NCI-H1436 (cell line): ENCODE measurements around the gene MOGAT2.
A peak's percentile ranks its signal among the peaks of the same experiment; 100 is the strongest.
"Not testable (repeated sequence)": the region's sequence is repeated elsewhere in the genome, so short reads cannot be mapped to it uniquely, and the experiment has no call there.

ENCODE experiments used
- DNase-seq: peaks from one replicate; lab custom pipeline; 2025; lab: John Stamatoyannopoulos, UW

MOGAT2 gene

GRCh38 chr11:75719340-75720239 is 2.0 kb downstream of the MOGAT2 start:
- no peak for DNase-seq

- no peak for DNase-seq
Measured at GRCh38 chr11:75720639-75721038, 3.0 kb downstream of the MOGAT2 start.

- DNase-seq, result no peak
Measured at GRCh38 chr11:75721852-75722668, 4.4 kb downstream of the MOGAT2 start.

GRCh38 chr11:75722669-75723042 is 5.0 kb downstream of the MOGAT2 start:
- DNase-seq, result no peak

DNA sequence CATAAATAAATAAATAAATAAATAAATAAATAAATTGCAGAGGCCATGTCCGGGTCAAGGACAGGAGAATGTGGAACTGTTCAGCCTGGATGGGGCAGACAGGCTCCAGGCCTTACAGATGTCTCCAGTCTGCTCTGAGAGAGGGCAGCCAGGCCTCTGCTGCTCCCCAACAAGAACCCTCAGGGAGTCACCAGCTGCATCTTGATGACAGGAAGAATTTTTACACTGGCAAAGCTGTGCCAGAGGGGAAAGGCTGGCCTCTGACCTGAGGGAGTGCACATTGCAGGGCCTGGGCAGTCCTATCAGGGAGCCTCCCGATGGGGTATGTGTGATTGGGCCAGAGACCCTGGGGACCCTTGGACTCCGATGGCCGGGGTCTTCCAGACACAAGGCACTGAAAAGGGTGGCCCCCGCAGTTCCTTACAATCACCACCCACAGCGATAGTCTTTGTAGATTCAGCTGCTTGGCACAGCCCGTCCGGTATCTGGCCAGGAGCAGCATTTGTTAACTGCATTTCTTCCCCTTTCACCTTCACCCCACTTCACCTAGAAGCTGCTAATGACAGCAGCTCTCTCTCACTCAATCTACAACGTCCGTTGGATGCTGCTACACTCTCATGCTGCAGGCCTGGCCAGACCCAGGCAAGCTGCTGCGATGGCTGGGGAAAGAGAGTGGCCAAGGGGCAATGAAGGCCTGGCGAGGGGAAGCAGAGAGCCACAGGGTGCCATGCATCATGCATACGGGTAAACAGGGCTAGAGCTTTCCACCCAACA is 8.1 kb downstream of the MOGAT2 start:
- DNase-seq, result no peak

DNA sequence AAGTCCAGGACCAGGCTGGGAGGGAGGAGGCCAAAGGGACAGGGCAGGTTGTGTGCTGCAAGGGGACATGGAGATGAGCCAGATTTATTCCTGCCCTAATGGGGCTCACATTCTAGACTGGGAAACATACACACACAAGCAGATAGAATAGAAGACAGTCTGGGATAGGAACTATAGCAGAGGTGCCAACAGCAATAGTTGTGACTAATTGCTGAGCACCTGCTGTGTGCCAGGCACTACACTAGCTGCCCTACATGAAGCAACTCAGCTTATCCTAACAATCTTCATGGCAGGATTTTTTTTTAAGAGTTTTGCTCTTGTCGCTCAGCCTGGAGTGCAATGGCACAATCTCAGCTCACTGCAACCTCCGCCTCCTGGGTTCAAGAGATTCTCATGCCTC is 11.4 kb downstream of the MOGAT2 start:
- DNase-seq, result no peak

- DNase-seq, result no peak
Measured at GRCh38 chr11:75731095-75731494, 13.5 kb downstream of the MOGAT2 start.

- DNase-seq, result no peak
Measured at GRCh38 chr11:75733071-75733430, 15.4 kb downstream of the MOGAT2 start.

DNA sequence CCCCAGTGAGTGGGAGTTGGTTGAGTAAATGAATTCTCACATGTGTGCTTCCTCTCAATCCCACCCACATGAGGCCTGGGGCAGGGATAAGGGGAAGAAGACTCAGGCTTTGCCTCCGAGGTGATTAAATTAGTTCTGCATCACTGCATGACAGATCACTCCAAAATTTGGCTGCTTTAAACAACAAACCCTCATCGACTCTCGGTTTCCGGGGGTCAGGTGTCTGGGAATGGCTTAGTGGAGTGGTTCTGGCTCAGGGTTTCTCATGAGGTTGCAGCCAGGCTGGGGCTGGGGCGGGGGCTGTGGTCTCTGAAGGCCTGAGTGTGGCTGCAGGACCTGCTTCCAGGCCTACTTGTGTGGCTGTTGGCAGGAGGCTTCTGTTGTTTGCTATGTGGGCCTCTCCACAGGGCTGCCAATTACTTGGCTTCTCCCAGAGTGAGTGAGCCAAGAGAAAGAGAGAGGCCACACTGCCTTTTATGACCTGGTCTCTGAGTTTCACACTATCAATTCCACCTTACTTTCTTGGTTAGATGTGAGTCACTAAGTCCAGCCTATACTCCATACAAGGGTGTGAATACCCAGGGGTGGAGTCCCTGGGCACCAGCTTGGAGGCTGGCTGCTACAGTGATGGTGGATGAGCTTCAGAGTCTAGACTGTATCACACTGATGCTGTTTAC is 15.9 kb downstream of the MOGAT2 start:
- no peak for DNase-seq

DNA sequence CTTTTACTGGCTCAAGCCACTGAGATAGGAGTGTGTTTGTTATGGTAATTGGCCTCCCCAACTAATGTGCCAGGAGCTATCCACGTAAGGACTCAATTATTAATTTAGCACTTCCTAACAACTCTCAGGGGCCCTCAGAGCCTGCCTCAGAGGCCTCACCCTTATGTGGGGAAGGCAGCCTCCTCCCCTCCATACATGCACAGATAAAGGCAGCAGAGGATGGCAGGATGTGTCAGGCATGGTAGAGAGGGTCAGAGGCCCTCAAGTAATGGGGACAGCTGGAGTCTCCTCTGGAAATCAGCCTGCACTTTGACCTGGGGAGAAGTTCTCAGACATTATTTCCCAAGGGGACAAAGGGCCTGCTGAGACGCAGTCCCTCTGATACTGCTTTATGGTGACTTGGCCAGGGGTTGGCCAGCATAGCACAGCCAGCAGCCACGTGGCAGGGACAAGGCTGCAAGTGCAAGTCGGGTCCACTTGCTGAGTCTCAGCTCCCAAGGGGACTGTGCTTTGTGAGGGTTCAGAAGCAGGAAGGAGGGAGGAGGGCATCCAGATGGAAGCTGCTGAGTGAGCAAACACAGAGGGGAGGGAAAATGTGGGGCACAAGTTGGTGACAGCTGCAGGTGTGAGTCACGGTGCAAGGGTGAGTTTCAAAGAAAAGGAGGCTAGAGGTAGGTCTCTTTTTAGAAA is 17.0 kb downstream of the MOGAT2 start:
- DNase-seq, result peak; percentile 23

- no peak for DNase-seq
Measured at GRCh38 chr11:75735181-75735845, 17.7 kb downstream of the MOGAT2 start.

- no peak for DNase-seq
Measured at GRCh38 chr11:75737314-75737713, 19.7 kb downstream of the MOGAT2 start.

DNA sequence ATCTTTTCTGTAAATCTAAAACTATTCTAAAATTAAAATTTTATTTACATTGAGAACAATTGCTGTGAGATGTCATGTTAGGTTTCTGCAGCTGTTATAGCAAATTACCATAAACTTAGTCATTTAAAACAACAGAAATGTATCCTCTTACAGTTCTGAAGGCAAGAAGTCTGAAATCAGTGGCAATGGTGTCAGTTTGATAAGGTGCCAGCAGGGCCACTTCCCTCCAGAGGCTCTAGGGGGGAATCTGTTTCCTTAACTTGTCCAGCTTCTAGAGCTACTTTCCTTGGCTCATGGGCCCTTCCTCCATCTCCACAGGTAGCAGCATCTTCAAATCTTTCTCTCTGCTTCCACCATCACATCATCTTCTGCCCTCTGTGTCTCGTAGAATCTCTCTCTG is 23.0 kb downstream of the MOGAT2 start:
- no peak for DNase-seq

DNA sequence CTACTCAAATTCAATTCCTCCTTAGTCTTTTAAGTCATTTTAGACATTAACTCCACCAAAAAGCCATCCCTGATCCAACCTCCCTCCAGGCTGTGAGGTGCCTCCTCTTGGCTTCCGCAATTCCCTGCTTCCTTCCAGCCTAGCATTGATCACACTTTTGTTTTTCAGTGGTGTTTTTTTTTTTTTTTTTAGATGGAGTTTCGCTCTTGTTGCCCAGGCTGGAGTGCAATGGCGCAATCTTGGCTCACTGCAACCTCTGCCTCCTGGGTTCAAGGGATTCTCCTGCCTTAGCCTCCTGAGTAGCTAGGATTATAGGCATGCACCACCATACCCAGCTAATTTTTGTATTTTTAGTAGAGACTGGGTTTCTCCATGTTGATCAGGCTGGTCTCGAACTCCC is 25.5 kb downstream of the MOGAT2 start:
- DNase-seq, result not testable (repeated sequence)

DNA sequence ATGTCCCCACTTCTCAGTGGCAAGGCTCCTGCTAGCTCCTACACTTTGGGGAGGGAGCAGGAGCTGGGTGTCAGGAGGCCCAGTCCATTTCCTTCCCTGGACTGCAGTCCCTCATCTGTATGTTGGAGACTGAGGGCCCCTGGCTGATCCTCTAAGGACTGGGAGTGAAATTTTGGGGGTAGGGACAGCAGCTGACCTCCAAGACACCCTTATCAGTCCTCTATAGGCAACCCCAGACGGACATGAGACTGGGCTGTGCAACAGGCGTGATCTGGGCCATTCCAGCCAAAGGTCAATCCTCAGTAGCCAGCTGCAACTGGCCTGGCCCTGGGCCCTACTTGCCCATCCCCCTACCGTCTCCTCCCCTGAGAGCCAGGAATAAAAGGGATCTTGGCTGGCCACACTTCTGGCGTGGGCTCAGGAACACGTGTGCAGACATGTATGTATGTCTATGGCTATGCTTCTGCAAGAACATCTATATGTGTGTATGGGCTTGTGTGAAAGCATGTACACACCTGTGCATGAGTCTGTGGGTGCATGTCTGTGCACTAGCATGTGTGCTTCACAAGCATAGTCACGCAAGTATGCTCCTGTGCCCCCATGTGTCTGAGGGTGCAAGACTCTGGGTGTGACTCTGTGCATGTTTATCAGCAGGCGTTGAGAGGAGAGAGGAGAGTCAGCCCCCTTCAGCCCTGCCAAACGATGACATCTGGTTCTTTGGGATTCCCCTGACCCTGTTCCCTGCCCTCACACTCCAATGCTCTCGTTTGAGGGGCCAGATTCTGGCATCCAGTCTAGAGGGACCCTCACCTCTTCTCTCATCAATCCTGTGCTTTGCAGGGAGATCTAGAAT is 26.3 kb downstream of the MOGAT2 start:
- DNase-seq, result no peak

DNA sequence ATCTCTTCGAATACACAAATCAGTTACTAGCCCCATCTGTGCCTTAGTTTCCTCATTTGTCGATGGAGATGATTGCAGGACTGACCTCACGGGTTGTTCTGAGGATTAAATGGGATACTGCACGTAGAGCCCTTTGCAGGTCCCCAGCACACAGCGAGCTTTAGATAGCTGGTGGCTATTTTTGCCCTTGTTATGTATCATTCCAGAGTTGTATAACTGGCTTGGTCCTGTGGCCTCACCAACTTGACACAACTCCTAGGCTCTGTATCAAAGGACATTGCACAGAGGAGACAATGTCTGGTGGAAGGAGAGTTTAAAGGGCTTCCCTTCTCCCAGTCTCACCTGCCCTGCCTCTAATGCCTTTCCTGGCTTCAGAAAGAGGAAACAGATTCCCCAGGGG is 28.2 kb downstream of the MOGAT2 start:
- DNase-seq, result no peak

- not testable (repeated sequence) for DNase-seq
Measured at GRCh38 chr11:75748729-75749273, 31.2 kb downstream of the MOGAT2 start.

DNA sequence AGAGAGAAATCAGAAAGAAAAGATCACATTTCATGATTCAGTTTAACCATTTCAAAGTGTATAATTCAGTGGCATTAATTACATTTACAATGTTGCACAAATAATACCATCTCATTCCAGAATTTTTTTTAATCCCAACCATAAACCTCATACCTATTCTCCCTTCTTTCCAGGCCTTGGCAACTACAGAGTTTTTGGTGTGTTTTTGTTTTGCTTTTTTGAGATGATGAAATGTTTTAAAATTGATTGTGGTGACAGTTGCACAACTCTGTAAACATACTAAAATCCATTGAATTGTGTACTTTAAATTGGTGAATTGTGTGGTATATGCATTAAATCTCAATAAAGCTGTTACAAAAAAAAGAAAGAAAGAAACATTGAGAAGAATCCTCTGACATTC is 37.3 kb downstream of the MOGAT2 start:
- DNase-seq, result not testable (repeated sequence)

DNA sequence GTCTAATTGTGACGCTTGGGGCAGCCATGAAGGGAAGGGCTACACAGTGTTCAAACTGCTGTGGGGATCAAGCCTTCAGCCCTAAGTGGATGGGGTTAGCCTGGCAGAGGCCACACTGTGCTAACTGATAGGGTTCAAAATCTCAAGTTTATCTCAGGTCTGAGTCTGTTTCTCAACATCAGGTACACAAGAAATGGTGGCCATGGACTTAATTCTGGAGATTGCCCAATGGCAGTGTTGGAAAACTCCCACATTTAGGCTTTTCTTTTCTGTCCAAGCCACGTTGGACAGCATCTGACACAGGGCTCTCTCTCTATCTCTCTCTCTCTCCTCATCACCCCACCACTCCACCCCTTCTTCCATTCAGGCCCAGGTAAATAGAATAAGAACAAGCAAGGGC is 40.0 kb downstream of the MOGAT2 start:
- no peak for DNase-seq
